Endothelial cell of umbilical vein (primary cell): Measurements from ENCODE around the gene TSFM. TPM values are rescaled to one million over a fixed set of nuclear protein-coding genes. Genes with fewer than 3 reads are reported as not detected.

ENCODE experiments used
- BruUV-seq: library from RNA; stranded (reverse); fragments of 400-500 nt; replicated peaks from 2 replicates; lab custom pipeline; 2021; lab: Mats Ljungman, UMichigan
- CTCF ChIA-PET: fragments of 300-600, 350-600 bp; sonication (Branson Sonifier 250); formaldehyde crosslinking; loops from one replicate; lab custom pipeline; 2021; ENCODE audit warnings: antibody characterized with exemption, inconsistent platforms; lab: Charles Lee
- POLR2A ChIA-PET: fragments of 300-600, 350-600 bp; sonication (Branson Sonifier 250); formaldehyde crosslinking; loops from one replicate; lab custom pipeline; 2021; ENCODE audit warnings: antibody characterized with exemption, inconsistent platforms; lab: Charles Lee
- DNase-seq: peaks from one replicate; pipeline ENCODE4 v3.0.0-alpha.2; 2011; ENCODE audit warnings: low read depth, low spot score
- FAIRE-seq: peaks from 2 replicates; lab custom pipeline; 2011; peaks lifted over from hg19 to GRCh38; lab: Jason Lieb, UNC
- H2AFZ ChIP-seq: 2 replicates; pipeline ENCODE4 v1.6.0; 2012; ENCODE audit warnings: low read depth, low read length, control low read depth, inconsistent platforms
- H3K27ac ChIP-seq: 2 replicates; pipeline ENCODE4 v1.5.1; 2011; ENCODE audit warnings: low read depth, mild to moderate bottlenecking, control low read depth, low read length, moderate library complexity; ENCODE audit not compliant: insufficient read depth
- H3K27me3 ChIP-seq, 2 experiments: 2 replicates each; pipeline versions ENCODE4 v1.6.0 to v1.6.1; 2011; ENCODE audit warnings: low read length in 2 of 2, mixed read lengths in 1 of 2; ENCODE audit not compliant: control insufficient read depth in 2 of 2, insufficient read depth in 2 of 2
- H3K36me3 ChIP-seq, 2 experiments: 2 replicates in 1 of 2; 3 replicates in 1 of 2; pipeline ENCODE4 v1.5.1; 2011; ENCODE audit warnings: low read length in 2 of 2, mild to moderate bottlenecking in 1 of 2, moderate library complexity in 1 of 2; ENCODE audit not compliant: control insufficient read depth in 2 of 2, insufficient read depth in 2 of 2; ENCODE audit errors: extremely low read depth in 1 of 2
- H3K4me1 ChIP-seq: 3 replicates; pipeline ENCODE4 v1.5.1; 2011; ENCODE audit warnings: mild to moderate bottlenecking, low read length; ENCODE audit not compliant: control insufficient read depth, insufficient read depth; ENCODE audit errors: extremely low read depth
- H3K4me2 ChIP-seq: 2 replicates; pipeline ENCODE4 v1.6.1; 2011; ENCODE audit warnings: low read length, control low read depth, mixed read lengths; ENCODE audit not compliant: insufficient read depth
- H3K4me3 ChIP-seq, 3 experiments: fragments of 200-600 bp in 1 of 3; sonication (generic), shearing (Covaris generic) in 1 of 3; replicated peaks in 1 of 3; 2 replicates each; pipeline ENCODE4 v1.5.1; 2011 to 2016; ENCODE audit warnings: control low read depth in 3 of 3, low read length in 3 of 3, mild to moderate bottlenecking in 2 of 3, inconsistent platforms in 1 of 3, low read depth in 1 of 3, moderate library complexity in 1 of 3; ENCODE audit not compliant: insufficient read depth in 1 of 3
- H3K79me2 ChIP-seq: 2 replicates; pipeline ENCODE4 v1.6.0; 2012; ENCODE audit warnings: low read length, inconsistent platforms; ENCODE audit not compliant: control insufficient read depth, insufficient read depth
- H3K9ac ChIP-seq: replicated peaks from 2 replicates; pipeline ENCODE3; 2011; ENCODE audit warnings: low read length, control low read depth; ENCODE audit not compliant: insufficient read depth; ENCODE audit errors: extremely low read depth
- H3K9me1 ChIP-seq: replicated peaks from 3 replicates; pipeline ENCODE4 v1.6.0; 2011; ENCODE audit warnings: mild to moderate bottlenecking, low read length; ENCODE audit not compliant: control insufficient read depth, insufficient read depth; ENCODE audit errors: extremely low read depth
- H3K9me3 ChIP-seq: replicated peaks from 2 replicates; pipeline ENCODE4 v1.5.1; 2012; ENCODE audit warnings: low read length, inconsistent platforms; ENCODE audit not compliant: control insufficient read depth, insufficient read depth
- H4K20me1 ChIP-seq: replicated peaks from 2 replicates; pipeline ENCODE3; 2011; ENCODE audit warnings: mild to moderate bottlenecking, low read length; ENCODE audit not compliant: control insufficient read depth, insufficient read depth; ENCODE audit errors: extremely low read depth
- EZH2 ChIP-seq: IDR thresholded peaks from 2 replicates; pipeline ENCODE4 v1.6.1; 2012; ENCODE audit warnings: borderline replicate concordance, low read depth, mild to moderate bottlenecking, moderate library complexity, low read length, inconsistent platforms; ENCODE audit not compliant: severe bottlenecking
- FOS ChIP-seq: IDR thresholded peaks from 2 replicates; pipeline ENCODE4 v1.6.1; 2011; ENCODE audit warnings: mild to moderate bottlenecking, low read length, moderate library complexity, borderline replicate concordance; ENCODE audit not compliant: insufficient read depth
- GATA2 ChIP-seq: IDR thresholded peaks from 2 replicates; pipeline ENCODE4 v1.7.0; 2011; ENCODE audit warnings: low read depth, mild to moderate bottlenecking, moderate library complexity, mixed read lengths, low read length; ENCODE audit not compliant: insufficient read length, insufficient read depth
- JUN ChIP-seq: IDR thresholded peaks from 2 replicates; pipeline ENCODE4 v1.6.1; 2011; ENCODE audit warnings: borderline replicate concordance, low read depth; ENCODE audit not compliant: insufficient read length, insufficient read depth
- MYC ChIP-seq: IDR thresholded peaks from one replicate; pipeline ENCODE4 v1.6.1; 2011; ENCODE audit warnings: mild to moderate bottlenecking, low read depth, low read length
- POLR2A ChIP-seq: IDR thresholded peaks from 2 replicates; pipeline ENCODE4 v1.6.1; 2012; ENCODE audit warnings: low read depth, mild to moderate bottlenecking, control low read depth, low read length
- POLR2AphosphoS5 ChIP-seq: IDR thresholded peaks from 2 replicates; pipeline ENCODE4 v1.6.1; 2012; ENCODE audit warnings: low read depth, mild to moderate bottlenecking, control low read depth, low read length, moderate library complexity; ENCODE audit not compliant: insufficient read depth
- dilution Hi-C: fragments of 300-500 bp; cut with MboI; formaldehyde crosslinking; loops from one replicate; pipeline ENCODE4 v1.15.0; 2019; ENCODE audit warnings: low sequenced_read_pairs; ENCODE audit not compliant: extremely low pct_ligation_motif_present
- intact Hi-C: fragments of 100-400 bp; cut with micrococcal nuclease; formaldehyde crosslinking; loops from one replicate; pipeline ENCODE4 v1.10.0; 2022
- polyA plus RNA-seq, 4 experiments: library from polyadenylated mRNA; depleted of rRNA in 3 of 4; stranded (reverse) in 3 of 4; unstranded in 1 of 4; fragments of >200 nt; gene quantifications; 2 replicates each; pipeline versions ENCODE4 v1.2.1 to v1.2.3, GENCODE V29; 2011 to 2012; ENCODE audit warnings: missing spikeins in 1 of 4
- total RNA-seq: library from RNA; stranded (reverse); gene quantifications from 2 replicates; pipeline ENCODE4 v1.2.3, GENCODE V29; 2021
- TF ChIP-seq, protein P1 (sequence below): IDR thresholded peaks from 2 replicates; pipeline ENCODE4 v1.6.1; 2011; ENCODE audit not compliant: insufficient read depth, insufficient read length
- TF ChIP-seq, protein P2 (sequence below), 2 donors: IDR thresholded peaks; 1 replicate in 1 of 2; 2 replicates in 1 of 2; pipeline ENCODE4 v1.5.1; 2011; ENCODE audit warnings: low read length in 2 of 2, mild to moderate bottlenecking in 2 of 2, moderate library complexity in 2 of 2, control low read depth in 1 of 2, inconsistent platforms in 1 of 2, low read depth in 1 of 2; ENCODE audit not compliant: insufficient read depth in 1 of 2; ENCODE audit errors: extremely low read depth in 1 of 2

The TSFM gene
- total and polyA plus RNA-seq, 2 donors (not counting 3 experiments of a cell fraction or from before 2014, with no cell fraction given) = 16.5 to 41.8 TPM

DNA sequence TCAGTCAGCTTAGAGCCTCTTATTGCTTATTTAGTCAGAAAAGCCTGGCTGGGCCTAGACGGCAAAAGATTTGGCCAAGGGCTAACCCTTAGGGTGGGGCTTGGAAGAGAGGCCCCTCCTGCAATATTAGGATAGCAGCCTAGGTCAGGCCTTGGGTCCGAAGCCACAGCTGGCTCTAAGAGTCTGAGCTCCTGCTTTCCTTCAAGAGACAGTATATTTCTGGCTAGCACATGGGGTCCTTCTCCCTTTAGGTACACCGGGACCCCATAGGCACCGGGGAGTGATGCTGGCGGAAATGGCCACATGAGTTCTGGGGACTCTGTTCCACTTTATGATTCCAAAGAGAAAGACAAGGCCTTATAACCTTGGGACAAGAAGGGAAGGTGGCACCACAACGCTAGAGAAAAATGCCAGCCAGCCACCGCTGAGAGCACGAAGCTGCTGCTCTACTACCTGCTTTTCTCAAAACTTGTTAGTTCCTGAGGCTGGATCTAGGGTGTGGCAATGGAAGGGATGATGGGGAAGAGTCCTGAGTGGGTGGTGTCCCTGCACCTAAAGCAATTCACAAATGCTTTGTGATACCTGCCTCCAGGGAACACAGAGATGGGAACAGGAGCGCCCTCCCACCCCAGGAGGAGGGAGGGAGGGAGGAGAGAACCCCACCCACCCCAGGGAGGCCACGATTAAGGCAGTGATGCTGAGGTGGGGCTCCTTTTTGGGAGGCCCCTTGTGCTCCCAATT, 39.1 kb downstream of the TSFM start:
- no peaks in the 10 kb centered on the region for H4K20me1 ChIP-seq
- no peak overlapping the region for H3K4me2 ChIP-seq
- ChIA-PET CTCF (no interaction called here), POLR2A (no interaction called here)
- TF ChIP-seq, protein P1, sequence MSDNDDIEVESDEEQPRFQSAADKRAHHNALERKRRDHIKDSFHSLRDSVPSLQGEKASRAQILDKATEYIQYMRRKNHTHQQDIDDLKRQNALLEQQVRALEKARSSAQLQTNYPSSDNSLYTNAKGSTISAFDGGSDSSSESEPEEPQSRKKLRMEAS = no peak
- TF ChIP-seq FOS (no peak), POLR2A (no peak), POLR2AphosphoS5 (no peak), GATA2 (no peak), EZH2 (no peak), JUN (no peak), MYC (no peak)
- TF ChIP-seq, protein P2, sequence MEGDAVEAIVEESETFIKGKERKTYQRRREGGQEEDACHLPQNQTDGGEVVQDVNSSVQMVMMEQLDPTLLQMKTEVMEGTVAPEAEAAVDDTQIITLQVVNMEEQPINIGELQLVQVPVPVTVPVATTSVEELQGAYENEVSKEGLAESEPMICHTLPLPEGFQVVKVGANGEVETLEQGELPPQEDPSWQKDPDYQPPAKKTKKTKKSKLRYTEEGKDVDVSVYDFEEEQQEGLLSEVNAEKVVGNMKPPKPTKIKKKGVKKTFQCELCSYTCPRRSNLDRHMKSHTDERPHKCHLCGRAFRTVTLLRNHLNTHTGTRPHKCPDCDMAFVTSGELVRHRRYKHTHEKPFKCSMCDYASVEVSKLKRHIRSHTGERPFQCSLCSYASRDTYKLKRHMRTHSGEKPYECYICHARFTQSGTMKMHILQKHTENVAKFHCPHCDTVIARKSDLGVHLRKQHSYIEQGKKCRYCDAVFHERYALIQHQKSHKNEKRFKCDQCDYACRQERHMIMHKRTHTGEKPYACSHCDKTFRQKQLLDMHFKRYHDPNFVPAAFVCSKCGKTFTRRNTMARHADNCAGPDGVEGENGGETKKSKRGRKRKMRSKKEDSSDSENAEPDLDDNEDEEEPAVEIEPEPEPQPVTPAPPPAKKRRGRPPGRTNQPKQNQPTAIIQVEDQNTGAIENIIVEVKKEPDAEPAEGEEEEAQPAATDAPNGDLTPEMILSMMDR (IDR thresholded peaks at IDR 0.05; ENCODE audit: extremely low read depth in 1 of 2, insufficient read depth in 1 of 2, low read depth in 1 of 2, low read length in 2 of 2) = no peak
- H2AFZ ChIP-seq = no peak overlapping the region
- H3K36me3 ChIP-seq = peaks cover 20 to 56% of the 10 kb centered on the region in 2 experiments
- H3K79me2 ChIP-seq = no peaks in the 10 kb centered on the region
- intact Hi-C loops (no loop called here), dilution Hi-C loops (no loop called here)
- no peak for DNase-seq
- BruUV-seq = no TSS peak
- no peaks in the 10 kb centered on the region for H3K9me1 ChIP-seq
- no peaks in the 10 kb centered on the region for H3K4me1 ChIP-seq
- H3K27me3 ChIP-seq = no peaks in the 10 kb centered on the region
- no peak for FAIRE-seq
- H3K4me3 ChIP-seq = no peak overlapping the region
- H3K27ac ChIP-seq = no peak overlapping the region
- H3K9ac ChIP-seq = no peak overlapping the region
- H3K9me3 ChIP-seq = no peaks in the 10 kb centered on the region
